Panc1 (cell line): Measurements from ENCODE around the gene EVL.

Experiments used
- POLR2AphosphoS5 ChIP-seq: IDR thresholded peaks from 2 replicates; pipeline ENCODE4 v1.6.1; 2012; ENCODE audit warnings: mild to moderate bottlenecking, low read depth, low read length, moderate library complexity
- SIN3A ChIP-seq: IDR thresholded peaks from 2 replicates; pipeline ENCODE4 v1.6.1; 2012; ENCODE audit warnings: low read depth, mild to moderate bottlenecking, low read length, moderate library complexity, borderline replicate concordance; ENCODE audit not compliant: insufficient read depth
- TCF7L2 ChIP-seq: IDR thresholded peaks from 2 replicates; pipeline ENCODE4 v1.6.1; 2011; ENCODE audit warnings: mild to moderate bottlenecking, low read depth, low read length, inconsistent platforms
- TF ChIP-seq, protein P1 (sequence below): fragments of 450-650 bp; IDR thresholded peaks from 2 replicates; pipeline ENCODE4 v1.5.1; 2017; ENCODE audit warnings: mild to moderate bottlenecking
- TF ChIP-seq, protein P2 (sequence below), 2 experiments: IDR thresholded peaks; 2 replicates each; pipeline ENCODE4 v1.6.1; 2011 to 2012; ENCODE audit warnings: low read depth in 2 of 2, control low read depth in 1 of 2, low read length in 1 of 2, mild to moderate bottlenecking in 1 of 2, moderate library complexity in 1 of 2; ENCODE audit not compliant: insufficient read depth in 1 of 2

DNA sequence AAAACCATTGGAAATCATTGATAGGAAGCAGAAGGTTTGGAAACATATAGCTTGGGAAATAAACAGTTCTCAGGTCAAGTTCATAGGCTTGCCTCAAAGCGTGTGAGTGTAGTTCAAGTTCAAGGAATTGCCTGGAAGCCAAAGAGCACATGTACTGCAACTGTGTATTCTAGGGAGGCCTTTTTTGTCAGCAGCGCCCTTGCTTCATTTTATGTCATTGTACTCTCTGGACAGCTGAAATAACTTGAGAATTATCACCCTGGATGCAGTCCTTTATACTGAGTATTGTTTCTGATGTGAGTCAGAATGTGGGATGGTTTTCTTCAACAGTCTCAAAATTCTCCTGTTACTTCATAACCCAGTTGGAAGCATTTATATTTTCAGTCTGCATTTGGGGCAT lies 16.0 kb upstream of the EVL start:
- TF ChIP-seq, protein P1, sequence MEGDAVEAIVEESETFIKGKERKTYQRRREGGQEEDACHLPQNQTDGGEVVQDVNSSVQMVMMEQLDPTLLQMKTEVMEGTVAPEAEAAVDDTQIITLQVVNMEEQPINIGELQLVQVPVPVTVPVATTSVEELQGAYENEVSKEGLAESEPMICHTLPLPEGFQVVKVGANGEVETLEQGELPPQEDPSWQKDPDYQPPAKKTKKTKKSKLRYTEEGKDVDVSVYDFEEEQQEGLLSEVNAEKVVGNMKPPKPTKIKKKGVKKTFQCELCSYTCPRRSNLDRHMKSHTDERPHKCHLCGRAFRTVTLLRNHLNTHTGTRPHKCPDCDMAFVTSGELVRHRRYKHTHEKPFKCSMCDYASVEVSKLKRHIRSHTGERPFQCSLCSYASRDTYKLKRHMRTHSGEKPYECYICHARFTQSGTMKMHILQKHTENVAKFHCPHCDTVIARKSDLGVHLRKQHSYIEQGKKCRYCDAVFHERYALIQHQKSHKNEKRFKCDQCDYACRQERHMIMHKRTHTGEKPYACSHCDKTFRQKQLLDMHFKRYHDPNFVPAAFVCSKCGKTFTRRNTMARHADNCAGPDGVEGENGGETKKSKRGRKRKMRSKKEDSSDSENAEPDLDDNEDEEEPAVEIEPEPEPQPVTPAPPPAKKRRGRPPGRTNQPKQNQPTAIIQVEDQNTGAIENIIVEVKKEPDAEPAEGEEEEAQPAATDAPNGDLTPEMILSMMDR, result no peak
- no peak for TF ChIP-seq POLR2AphosphoS5
- TF ChIP-seq, protein P2, sequence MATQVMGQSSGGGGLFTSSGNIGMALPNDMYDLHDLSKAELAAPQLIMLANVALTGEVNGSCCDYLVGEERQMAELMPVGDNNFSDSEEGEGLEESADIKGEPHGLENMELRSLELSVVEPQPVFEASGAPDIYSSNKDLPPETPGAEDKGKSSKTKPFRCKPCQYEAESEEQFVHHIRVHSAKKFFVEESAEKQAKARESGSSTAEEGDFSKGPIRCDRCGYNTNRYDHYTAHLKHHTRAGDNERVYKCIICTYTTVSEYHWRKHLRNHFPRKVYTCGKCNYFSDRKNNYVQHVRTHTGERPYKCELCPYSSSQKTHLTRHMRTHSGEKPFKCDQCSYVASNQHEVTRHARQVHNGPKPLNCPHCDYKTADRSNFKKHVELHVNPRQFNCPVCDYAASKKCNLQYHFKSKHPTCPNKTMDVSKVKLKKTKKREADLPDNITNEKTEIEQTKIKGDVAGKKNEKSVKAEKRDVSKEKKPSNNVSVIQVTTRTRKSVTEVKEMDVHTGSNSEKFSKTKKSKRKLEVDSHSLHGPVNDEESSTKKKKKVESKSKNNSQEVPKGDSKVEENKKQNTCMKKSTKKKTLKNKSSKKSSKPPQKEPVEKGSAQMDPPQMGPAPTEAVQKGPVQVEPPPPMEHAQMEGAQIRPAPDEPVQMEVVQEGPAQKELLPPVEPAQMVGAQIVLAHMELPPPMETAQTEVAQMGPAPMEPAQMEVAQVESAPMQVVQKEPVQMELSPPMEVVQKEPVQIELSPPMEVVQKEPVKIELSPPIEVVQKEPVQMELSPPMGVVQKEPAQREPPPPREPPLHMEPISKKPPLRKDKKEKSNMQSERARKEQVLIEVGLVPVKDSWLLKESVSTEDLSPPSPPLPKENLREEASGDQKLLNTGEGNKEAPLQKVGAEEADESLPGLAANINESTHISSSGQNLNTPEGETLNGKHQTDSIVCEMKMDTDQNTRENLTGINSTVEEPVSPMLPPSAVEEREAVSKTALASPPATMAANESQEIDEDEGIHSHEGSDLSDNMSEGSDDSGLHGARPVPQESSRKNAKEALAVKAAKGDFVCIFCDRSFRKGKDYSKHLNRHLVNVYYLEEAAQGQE (IDR thresholded peaks at IDR 0.05; ENCODE audit: insufficient read depth in 1 of 2, low read depth in 2 of 2, low read length in 1 of 2), result no peak
- no peak for TF ChIP-seq SIN3A
- no peak for TF ChIP-seq TCF7L2
